Stimulated activated CD4-positive, alpha-beta T cell treated with anti-CD3 and anti-CD28 coated beads, Interleukin-4, amount 100 ng/mL, for 24 hours (primary cell): ENCODE results near the gene IRF2BP1.
A peak's percentile ranks its signal among the peaks of the same experiment; 100 is the strongest.

Source experiments
- DNase-seq: peaks from one replicate; pipeline ENCODE4 v3.0.0-alpha.2; 2020

The IRF2BP1 gene, protein sequence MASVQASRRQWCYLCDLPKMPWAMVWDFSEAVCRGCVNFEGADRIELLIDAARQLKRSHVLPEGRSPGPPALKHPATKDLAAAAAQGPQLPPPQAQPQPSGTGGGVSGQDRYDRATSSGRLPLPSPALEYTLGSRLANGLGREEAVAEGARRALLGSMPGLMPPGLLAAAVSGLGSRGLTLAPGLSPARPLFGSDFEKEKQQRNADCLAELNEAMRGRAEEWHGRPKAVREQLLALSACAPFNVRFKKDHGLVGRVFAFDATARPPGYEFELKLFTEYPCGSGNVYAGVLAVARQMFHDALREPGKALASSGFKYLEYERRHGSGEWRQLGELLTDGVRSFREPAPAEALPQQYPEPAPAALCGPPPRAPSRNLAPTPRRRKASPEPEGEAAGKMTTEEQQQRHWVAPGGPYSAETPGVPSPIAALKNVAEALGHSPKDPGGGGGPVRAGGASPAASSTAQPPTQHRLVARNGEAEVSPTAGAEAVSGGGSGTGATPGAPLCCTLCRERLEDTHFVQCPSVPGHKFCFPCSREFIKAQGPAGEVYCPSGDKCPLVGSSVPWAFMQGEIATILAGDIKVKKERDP

DNA sequence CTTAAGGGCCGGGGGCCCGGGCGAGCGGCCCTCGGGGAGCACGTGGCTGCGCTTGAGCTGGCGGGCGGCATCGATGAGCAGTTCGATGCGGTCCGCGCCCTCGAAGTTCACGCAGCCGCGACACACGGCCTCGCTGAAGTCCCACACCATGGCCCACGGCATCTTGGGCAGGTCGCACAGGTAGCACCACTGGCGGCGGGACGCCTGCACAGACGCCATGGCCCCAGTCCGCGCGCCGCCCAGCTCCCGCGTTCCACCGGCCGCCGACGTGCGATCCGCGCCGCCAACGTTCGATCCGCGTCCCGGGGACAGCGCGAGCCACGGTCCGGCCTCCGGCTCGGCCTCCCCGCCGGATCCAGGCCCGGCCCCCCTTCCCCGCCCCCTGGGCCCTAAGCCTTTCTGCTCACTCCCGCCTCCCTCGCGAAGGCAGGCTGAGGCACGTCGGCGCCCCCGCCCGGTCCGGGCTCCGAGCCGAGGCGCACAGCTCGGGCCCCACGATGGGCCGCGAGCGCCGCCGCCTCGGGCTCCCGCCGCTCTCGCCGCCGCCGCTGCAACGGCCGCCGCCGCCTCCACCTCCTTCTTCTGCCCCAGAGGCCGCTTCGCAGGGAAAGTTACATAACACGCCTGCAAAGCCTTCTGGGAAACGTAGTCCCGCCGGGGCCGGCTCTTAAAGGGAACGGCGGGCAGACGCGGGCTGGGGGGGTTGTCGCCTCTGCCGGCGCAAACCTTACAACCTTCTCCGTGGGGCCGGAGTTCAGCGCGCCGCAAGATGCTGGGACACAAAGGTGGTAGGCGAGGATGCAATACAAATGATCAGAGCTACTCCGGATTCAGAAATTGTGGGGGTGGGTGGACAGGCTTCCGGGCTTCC, at the start of gene IRF2BP1:
TSS of gene IRF2BP1 (minus strand) at position 586 of the 871 bp plus-strand sequence. CDS start at position 219, 367 bp downstream.
- DNase-seq = peak; percentile 90

DNA sequence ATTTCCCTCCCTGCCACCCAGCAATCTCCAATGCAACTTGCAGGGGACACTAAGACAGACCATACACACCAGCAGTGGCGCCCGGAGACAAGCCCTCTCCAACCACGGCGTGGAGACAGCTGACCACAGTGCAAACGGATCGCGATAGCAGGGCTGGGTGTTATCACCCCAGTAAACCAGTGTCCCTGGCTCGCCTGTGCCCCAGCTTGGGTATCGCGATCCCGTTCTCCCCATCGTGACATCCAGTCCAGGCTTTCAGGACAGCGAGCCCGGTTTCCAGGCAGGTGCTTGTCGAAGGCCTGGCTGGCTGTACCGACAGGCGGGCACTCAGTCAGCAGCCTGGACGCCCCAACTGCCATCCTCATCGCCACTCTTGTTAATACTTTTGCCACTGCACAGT, 49.3 kb upstream of the IRF2BP1 start:
- DNase-seq = no peak

DNA sequence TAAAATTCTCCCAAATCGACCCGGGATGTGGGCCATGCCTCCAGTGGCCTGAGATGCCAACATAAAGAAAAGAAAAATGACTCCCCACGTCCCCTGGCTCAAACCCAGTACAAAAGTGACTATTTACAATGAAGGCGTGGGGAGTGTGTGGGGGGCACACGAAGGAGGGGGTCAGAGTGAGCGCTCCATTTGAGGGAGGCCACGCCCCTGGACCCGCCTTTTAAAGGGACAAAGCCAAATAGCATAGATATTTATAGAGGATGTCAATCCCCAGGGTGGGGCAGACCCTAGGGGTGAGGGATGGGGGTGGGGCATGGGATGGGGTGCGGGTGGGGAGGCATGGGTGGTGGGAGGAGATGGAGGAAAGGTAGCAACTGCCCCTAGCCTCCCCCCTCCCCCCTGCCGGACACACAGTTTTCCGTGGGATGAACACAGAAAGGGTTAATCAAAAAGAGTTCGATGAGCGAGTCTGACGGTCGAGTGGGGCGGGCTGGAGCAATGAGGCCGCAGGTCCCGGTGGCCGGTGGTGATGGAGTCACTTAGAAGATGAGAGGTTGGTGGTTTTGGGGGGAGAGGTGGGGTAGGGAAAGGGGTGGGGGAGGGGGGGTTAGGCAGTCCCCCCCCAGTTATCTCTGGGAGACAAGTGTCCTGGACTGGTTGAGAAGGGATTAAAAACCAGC, 48.8 kb upstream of the IRF2BP1 start:
- no peak for DNase-seq

DNA sequence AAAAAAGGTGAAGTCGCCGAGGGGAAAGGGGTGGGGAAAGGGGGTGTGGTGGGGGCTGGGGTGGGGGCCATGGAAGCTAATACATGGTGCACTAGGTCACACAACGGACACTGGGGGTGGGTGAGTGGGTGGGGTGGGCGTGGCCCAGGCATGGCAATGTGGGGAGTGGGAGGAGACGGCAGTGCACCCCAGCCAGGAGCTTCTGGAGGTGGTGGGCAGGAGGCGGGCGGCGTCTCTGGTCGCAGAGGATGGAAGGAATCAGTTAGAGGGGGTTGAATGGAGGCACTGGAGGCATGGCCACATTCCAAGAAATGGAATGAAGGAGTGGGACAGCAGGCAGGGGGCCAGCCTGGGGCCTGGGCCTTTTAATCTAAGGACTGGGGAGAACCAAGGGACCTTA, 47.8 kb upstream of the IRF2BP1 start:
- DNase-seq = no peak

DNA sequence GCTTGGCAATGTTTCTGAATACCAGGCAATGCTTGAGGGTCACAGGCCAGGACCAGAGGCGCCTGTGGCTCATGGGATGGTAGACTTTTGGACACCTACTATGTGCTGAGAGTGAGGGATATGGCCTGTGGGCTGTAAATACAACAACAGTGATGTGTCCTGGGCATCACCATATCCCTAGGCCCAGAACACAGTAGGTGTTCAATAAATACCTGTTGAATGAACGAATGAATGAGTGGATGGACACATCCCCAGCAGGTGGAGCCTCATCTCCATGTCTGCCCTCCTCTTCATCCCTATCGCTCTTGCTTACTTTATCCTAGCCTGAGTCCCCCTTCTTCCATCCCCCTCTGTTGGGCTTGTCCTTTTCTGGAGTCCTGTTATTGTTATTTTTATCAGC, 45.1 kb upstream of the IRF2BP1 start:
- no peak for DNase-seq

DNA sequence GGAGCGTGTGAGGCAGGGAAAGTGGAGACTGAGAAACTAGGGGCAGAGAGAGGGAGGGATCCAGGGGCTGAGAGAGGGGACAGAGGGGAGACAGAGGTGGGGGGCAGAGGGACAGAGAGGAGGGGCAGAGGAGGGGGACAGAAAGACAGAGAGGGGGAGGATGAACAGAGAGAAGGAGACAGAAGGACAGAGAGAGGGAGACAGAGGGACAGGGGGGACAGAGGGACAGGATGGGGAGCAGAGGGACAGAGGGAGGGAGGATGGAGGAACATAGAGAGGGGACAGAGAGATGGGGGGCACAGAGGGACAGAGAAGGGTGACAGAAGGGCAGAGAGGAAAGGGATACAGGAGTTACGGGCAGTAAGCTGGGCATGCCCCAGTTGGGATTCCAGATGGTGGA, 43.3 kb upstream of the IRF2BP1 start:
- no peak for DNase-seq

DNA sequence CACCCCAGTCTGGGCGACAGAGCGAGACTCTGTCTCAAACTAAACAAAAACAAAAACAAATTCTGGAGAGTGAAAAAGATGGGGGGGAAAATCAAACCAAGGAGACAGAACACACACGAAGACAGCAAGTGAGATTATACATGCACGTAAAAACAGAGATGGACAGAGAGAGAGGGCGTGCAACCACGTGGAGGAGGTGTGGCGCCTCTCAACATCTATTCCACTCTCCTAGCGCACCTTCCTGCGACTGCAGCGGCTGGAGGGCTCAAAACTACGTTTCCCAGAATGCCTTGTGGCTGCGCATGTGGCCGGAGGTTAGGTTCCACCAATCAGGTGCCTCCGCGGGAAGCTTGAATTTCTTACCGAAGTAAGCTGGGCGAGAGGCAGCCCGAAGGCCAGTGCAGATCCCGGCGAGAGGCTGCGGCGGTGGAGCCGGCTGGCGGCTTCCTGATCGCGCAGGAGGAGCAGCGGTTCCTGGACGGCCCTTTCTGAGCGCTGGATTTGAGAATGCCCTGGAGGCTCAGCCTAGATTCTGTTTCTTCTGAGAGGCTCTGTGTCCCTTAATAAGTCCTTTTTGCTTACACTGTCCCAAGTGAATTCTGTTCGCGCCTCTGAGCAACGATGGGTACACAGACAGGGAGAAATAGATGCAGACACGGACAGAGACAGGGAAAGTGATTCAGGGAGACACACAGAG, 41.8 kb upstream of the IRF2BP1 start:
- DNase-seq = peak; percentile 88

DNA sequence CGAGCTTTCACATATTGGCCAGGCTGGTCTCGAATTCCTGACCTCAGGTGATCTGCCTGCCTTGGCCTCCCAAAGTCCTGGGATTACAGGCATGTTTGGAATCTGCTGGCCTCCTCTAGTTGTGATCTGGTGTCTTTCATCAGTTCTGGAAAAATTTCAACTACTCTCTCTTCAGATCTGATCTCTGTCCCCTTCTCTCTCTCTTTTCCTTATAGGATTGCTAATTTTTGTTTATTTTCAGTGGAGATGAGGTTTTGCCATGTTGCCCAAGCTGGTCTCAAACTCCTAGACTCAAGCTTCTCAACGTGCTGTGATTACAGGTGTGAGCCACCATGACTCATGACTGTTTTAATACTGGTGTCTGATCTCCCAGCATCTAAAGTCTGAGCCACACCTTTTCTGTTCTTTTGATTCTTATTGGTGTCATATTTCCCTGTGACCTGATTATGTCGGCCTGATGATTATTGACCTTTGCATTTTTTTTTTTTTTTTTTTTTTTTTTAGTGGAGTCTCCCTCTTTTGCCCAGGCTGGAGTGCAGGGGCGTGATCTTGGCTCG, 39.0 kb upstream of the IRF2BP1 start:
- DNase-seq = no peak

DNA sequence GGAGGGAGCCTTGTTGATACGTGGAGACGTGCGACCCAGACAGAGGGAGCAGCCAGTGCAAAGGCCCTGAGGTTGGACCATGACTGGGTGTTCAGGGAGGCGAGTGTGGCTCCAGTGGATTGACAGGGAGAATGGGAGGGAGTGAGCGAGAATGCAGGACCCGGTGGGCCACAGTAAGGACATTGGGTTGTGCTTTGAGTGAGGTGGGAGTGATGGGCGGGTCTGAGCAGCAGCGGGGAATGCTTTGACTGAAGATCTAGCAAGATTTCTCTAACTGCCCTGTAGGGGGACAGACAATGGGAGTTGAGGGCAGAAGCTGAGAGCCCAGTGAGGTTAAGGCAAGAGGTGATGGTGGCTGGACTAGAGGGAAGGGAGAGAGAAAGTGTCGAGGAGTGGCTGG, 36.3 kb upstream of the IRF2BP1 start:
- DNase-seq = no peak

DNA sequence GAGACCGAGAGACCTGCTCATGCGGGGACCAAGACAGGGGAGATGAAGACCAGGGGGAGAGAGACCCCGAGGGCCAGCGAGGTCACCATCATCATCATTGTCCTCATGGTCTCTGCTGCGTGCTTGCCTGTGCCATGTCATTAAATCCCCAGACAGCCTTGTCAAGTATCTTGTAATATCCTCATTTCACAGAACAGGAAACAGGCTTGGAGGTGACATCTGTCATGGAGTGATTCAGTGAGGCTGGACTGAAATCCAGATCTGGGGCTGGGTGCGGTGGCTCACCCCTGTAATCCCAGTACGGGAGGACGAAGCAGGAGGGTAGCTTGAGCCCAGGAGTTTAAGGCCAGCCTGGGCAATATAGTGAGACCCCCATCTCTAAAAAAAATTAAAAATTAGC, 34.5 kb upstream of the IRF2BP1 start:
- no peak for DNase-seq

DNA sequence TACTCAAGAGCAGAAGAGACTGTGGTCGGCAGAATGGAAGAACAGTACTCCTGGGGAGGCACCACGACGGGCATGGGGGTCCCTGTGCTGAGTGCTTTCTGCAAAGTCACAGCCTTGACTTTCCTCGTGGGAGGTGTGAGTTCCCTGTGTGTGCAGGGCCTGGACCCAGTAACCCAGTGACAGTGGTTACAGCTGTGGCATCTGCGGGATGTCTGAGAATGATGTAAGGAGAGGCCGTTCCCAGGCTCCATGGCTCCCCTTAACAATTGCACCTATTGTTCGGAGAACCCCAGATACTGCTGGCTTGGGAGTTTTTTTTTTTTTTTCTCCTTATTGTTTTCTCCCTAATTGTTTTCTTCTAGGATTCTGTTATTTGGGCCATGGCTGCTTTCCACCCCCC, 33.7 kb upstream of the IRF2BP1 start:
- DNase-seq = no peak

DNA sequence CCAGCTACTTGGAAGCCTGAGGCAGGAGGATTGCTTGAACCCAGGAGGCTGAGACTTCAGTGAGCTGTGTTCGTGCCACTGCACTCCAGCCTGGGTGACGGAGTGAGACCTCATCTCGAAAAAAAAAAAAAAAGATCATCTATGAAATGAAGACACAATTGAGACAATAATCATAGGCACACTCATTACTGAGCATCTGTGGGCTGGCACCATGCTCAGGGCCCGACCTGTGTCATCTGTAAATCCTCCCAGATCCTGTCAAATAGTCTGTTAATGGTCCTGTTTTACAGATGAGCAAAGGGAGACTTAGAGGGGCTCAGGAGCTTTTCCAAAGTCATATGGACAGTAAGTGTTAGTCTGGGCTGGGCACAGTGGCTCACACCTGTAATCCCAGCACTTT, 32.8 kb upstream of the IRF2BP1 start:
- no peak for DNase-seq

DNA sequence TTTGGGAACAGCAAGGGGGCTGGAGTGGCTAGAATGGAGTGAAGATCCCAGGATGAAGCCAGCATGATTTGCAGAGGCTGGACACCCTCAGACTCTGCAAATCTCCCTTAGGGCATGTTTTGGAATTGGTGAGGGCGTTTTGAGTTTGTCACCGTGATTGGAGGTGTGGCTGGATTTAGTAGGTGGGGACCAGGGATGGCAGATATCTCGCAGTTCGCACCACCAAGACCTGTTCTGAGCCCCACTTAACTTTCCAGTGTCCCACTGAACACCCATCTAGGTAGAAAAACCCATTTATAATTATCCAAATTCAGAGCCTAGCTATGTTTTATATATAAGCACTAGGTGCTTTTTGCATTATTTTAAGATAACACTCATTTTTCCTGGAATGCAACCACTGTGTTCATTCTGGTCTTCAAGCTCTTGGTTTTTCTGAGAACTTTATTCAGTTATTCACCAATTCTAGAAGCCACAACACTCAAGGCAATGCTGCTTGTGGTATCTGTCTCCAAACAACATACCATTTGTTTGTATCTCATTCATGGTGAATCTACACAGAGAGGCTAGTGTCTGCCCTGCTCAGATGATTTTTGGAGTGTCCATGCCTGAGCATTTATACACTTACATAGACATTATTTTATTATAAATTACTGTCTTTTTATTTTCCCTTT, 31.6 kb upstream of the IRF2BP1 start:
- DNase-seq = no peak

DNA sequence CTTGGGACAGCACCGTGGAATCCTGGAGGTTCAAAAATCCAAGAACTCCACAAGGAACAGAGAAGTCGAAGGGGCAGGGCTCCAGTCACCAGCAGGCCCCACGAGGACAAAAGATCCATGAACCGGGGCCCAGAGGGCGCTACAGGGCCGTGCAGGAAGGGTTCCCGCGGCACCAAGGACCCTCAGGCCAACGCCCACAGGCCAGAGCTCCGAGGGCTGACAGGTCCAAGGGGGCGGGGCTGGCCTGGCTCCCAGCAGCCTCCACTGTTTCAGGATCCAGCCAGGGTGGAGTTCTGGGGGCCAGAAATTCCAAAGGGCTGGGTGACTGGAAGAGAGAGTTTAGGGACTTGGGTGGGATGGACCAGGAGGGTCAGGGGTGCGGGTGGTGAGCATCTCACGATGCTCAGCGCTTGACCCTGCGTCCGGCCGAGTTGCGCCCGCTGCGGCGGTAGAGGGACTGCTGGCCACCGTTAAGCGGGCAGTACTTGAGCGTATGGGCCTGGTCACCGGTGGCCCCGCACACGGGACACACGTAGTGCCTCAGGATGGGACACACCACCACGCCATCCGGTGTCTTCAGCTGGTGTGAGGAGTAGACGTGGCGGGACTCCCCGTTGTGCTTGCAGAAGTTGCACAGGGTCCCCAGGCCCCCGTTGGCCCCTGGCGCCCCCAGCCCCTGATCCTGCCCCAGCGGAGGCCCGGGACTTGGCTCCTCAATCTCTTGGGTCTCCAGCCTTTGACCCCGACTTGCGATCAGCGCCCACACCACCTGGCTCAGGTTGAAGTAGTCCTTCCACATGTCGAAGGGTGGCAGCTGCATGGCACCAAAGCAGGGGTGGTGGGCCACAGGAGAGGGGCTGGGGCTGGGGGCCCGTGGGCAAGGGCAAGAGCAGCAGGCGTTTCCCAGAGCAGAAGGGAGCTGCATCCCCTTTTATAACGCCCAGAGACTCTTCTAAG, 28.2 kb upstream of the IRF2BP1 start, which contains the start of gene NANOS2:
TSS of gene NANOS2 (minus strand) at position 905 of the 957 bp plus-strand sequence. CDS start at position 820, 85 bp downstream.
- DNase-seq = no peak

DNA sequence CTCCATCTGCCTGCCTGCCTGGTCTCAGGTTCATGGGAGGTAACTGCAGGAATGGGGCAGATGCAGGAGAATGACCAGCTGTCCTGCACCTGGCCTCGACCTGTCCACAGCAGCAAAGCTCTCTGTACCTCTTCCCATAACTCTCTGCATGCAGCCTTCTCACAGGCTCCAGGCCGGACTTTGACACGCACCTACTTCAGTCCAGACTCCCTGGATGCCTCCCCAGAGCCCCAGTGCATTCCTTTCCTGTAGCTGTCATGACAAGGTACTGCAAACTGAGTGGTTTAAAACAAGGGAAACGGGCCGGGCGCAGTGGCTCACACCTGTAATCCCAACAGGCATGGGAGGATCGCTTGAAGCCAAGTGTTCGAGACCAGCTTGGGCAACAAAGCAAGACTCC, 25.4 kb upstream of the IRF2BP1 start:
- no peak for DNase-seq

DNA sequence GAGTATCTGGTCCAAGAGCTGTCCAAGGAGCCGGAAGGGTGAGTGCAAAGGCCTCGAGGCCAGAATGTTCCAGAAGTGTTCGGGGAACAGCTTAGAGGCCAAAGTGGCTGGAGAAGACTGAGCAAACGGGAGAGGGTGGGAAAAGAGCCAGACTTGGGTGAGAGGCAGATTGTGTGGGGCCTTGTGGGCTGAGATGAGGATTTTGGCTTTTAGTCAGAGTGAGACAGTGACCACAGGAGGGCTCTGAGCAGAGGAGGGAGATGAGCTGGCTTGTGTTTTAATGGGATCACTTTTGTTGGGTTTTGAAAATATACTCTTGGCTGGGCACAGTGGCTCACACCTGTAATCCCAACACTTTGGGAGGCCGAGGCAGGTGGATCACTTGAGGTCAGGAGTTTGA, 23.0 kb upstream of the IRF2BP1 start:
- DNase-seq = no peak

DNA sequence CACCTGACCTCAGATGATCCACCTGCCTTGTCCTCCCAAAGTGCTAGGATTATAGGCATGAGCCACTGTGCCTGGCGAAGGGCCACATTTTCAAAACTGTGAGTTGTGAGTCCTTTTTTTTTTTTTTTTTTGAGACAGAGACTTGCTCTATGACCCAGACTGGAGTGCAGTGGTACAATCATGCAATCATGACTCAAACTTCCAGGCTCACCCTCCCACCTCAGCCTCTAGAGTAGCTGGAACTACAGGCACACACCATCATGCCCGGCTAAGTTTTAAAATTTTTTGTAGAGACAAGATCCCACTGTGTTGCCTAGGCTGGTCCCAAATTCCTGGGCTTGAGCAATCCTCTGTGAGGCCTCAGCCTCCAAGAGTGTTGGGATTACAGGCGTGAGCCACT, 20.3 kb upstream of the IRF2BP1 start:
- DNase-seq = no peak

DNA sequence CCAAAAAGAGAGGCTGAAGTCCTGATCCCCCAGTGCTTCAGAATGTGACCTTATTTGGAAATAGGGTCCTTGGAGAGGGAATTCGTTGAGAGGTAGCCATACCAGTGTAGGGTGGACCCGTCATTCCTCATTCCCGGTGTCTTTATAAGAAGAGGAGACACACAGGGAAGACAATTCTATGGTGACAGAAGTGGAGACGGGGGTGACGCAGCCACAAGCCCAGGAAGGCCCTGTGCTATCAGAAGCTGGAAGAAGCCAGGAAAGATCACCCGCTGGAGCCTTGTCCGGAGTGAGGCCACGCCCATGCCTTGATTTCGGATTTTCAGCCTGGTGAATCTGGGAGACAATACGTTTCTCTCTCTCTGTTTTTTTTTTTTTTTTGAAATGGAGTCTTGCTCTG, 19.1 kb upstream of the IRF2BP1 start:
- no peak for DNase-seq

DNA sequence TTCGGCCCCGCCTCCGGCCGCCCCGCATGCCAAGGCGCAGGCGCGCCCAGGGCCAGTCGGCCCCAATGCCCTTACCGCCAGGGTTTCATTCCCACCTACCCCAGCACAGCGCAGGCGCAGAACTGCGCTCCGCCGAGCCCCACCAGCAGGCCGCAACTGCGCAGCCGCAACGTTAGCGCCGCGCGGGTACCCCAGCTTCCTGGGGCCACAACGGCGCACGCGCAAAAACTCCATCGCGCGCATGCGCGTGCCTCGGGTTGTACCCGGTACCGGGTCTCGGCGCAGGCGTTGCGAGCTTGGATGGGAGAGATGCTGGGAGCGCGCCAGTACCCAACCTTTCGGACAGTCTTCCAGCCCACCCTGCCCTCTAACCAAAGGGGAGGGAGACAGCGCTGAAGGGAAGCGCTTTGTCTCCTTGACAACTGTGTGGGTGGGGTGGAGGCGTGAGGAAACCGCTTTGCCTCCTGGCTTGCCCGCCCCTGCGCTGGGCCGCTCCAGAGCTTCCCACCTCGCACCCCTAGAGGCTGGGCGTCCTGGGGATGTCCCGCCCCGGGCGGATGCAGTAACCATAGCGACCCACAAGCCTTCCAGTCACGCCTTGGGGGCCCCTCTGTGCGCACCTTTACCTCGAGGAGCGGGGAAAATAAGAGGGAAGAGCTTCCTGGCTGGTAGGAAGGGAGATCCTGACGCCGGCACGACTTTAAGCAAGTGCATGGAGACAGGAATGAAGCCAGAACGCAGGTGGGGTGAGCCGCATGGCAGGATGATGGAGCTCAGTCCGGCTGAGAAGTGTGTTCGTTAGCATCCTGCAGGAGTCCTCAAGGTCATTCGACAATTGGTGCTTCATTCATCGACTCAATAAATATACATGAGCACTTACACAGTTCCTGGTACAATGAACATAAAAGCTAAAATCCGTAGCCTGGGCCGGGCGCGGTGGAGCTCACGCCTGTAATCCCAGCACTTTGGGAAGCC, 17.0 kb upstream of the IRF2BP1 start:
- DNase-seq = peak; percentile 99
